NB4 (cell line): ENCODE data around the gene EXTL1.

Experiments
- POLR2A ChIP-seq: IDR thresholded peaks from 2 replicates; pipeline ENCODE4 v1.6.1; 2011; ENCODE audit warnings: mild to moderate bottlenecking; ENCODE audit not compliant: insufficient read length; ENCODE audit errors: extremely low read depth
- TF ChIP-seq, protein P1 (sequence below): IDR thresholded peaks from one replicate; pipeline ENCODE4 v1.5.1; 2012; ENCODE audit warnings: low read depth, low read length

GRCh38 chr1:25997828-25998761 is 23.5 kb upstream of the EXTL1 start, which contains the start of gene PAFAH2:
- TF ChIP-seq POLR2A, result peak; percentile 32
- TF ChIP-seq, protein P1, sequence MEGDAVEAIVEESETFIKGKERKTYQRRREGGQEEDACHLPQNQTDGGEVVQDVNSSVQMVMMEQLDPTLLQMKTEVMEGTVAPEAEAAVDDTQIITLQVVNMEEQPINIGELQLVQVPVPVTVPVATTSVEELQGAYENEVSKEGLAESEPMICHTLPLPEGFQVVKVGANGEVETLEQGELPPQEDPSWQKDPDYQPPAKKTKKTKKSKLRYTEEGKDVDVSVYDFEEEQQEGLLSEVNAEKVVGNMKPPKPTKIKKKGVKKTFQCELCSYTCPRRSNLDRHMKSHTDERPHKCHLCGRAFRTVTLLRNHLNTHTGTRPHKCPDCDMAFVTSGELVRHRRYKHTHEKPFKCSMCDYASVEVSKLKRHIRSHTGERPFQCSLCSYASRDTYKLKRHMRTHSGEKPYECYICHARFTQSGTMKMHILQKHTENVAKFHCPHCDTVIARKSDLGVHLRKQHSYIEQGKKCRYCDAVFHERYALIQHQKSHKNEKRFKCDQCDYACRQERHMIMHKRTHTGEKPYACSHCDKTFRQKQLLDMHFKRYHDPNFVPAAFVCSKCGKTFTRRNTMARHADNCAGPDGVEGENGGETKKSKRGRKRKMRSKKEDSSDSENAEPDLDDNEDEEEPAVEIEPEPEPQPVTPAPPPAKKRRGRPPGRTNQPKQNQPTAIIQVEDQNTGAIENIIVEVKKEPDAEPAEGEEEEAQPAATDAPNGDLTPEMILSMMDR, result peak; percentile 87
